Tibial nerve (tissue), 3 donors: Measurements from ENCODE around the gene ISOC1.

ENCODE experiments used
- POLR2A ChIP-seq, 2 donors: fragments of 450-650 bp; IDR thresholded peaks; one replicate each; pipeline ENCODE4 v1.6.1; 2017; ENCODE audit warnings: antibody characterized with exemption in 2 of 2, mild to moderate bottlenecking in 2 of 2, moderate library complexity in 2 of 2
- TF ChIP-seq, protein P1 (sequence below), 5 experiments: fragments of 200-600 bp in 3 of 5; fragments of 450-650 bp in 2 of 5; sonication (generic) in 3 of 5; IDR thresholded peaks; one replicate each; pipeline ENCODE4 v1.5.1; 2016 to 2019; ENCODE audit warnings: antibody characterized with exemption in 5 of 5, mild to moderate bottlenecking in 3 of 5, moderate library complexity in 2 of 5

DNA sequence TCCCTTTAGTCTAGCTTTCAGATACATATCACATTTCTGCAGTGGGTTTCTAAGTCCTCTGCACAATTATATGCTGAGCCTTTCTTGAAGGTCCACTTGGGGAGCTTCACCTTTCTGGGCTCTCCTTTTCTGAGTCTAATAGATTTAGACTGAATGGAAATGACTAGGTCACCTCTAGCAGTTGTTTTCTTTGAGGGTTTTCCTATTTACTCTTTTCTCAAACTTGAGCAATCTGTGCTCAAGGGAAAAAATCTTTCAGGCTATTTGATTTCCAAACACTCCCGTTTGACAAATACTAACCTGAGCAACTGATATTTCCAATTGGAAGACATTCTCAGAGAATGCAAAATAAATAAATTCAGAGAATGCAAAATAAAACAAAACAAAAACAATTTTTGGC, 39.0 kb downstream of the ISOC1 start:
- TF ChIP-seq, protein P1, sequence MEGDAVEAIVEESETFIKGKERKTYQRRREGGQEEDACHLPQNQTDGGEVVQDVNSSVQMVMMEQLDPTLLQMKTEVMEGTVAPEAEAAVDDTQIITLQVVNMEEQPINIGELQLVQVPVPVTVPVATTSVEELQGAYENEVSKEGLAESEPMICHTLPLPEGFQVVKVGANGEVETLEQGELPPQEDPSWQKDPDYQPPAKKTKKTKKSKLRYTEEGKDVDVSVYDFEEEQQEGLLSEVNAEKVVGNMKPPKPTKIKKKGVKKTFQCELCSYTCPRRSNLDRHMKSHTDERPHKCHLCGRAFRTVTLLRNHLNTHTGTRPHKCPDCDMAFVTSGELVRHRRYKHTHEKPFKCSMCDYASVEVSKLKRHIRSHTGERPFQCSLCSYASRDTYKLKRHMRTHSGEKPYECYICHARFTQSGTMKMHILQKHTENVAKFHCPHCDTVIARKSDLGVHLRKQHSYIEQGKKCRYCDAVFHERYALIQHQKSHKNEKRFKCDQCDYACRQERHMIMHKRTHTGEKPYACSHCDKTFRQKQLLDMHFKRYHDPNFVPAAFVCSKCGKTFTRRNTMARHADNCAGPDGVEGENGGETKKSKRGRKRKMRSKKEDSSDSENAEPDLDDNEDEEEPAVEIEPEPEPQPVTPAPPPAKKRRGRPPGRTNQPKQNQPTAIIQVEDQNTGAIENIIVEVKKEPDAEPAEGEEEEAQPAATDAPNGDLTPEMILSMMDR (IDR thresholded peaks at IDR 0.05) = no peak
- no peak for TF ChIP-seq POLR2A (IDR thresholded peaks at IDR 0.05)
